ENCODE measurements around the gene TSPAN9.
A peak's percentile ranks its signal among the peaks of the same experiment; 100 is the strongest.

DNA sequence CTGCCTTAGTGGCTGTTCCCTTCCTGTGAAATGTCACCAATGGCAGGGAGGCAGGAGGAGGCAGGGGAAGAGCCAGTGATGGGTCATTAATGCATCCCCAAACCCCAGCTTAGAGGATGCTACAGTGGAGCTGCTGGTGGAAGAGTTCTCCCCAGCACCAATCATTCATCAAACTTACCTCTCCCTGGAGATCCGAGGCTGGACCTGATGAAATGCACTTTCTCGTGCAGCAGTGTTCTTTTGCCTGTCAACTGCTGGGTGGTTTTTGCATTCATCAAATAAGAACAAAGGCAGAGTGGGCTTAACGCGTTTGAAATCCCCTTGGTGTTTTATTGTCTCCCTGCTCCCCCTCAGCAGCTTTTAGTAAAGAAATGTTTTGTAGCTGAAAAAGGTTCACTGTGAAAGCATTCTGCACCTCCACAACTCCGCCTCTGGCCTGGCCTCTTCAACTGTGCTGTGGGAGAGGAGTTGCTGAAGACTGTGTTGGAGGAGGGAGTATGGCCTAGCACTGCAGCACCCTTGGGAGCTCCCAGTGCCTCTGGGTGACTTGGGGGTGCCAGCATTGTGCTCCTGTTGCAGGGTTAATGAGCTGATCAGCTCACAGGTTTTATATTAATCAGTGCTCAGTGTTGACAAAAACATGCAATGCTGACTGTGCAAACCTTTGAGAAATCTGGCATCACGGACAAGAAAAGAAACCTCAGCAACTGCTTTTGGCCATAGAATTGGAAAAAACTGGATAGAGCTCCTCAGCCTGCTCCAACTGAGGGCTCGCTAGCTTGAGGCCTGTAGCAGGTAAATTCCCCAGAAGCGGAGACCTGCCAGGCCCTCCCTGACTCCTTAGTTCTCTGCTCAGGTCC lies 14.4 kb downstream of the TSPAN9 start:
- TF ChIP-seq, protein P1, sequence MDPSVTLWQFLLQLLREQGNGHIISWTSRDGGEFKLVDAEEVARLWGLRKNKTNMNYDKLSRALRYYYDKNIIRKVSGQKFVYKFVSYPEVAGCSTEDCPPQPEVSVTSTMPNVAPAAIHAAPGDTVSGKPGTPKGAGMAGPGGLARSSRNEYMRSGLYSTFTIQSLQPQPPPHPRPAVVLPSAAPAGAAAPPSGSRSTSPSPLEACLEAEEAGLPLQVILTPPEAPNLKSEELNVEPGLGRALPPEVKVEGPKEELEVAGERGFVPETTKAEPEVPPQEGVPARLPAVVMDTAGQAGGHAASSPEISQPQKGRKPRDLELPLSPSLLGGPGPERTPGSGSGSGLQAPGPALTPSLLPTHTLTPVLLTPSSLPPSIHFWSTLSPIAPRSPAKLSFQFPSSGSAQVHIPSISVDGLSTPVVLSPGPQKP (IDR thresholded peaks at IDR 0.05; ENCODE audit: low read depth, low read length) = no peak
- TF ChIP-seq CHD2 (IDR thresholded peaks at IDR 0.05; ENCODE audit: low read length, partially characterized antibody) (no peak), MAFK (IDR thresholded peaks at IDR 0.05; ENCODE audit: partially characterized antibody) (peak; percentile 55), MAZ (IDR thresholded peaks at IDR 0.05; ENCODE audit: borderline replicate concordance, low read depth, low read length) (no peak), NPAS2 (CRISPR knock-in tag; IDR thresholded peaks at IDR 0.05; ENCODE audit: borderline replicate concordance) (no peak), EHMT2 (IDR thresholded peaks at IDR 0.05; ENCODE audit: low read depth) (no peak)
- TF ChIP-seq, protein P2, sequence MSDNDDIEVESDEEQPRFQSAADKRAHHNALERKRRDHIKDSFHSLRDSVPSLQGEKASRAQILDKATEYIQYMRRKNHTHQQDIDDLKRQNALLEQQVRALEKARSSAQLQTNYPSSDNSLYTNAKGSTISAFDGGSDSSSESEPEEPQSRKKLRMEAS (IDR thresholded peaks at IDR 0.05) = no peak
- TF ChIP-seq, protein P3, sequence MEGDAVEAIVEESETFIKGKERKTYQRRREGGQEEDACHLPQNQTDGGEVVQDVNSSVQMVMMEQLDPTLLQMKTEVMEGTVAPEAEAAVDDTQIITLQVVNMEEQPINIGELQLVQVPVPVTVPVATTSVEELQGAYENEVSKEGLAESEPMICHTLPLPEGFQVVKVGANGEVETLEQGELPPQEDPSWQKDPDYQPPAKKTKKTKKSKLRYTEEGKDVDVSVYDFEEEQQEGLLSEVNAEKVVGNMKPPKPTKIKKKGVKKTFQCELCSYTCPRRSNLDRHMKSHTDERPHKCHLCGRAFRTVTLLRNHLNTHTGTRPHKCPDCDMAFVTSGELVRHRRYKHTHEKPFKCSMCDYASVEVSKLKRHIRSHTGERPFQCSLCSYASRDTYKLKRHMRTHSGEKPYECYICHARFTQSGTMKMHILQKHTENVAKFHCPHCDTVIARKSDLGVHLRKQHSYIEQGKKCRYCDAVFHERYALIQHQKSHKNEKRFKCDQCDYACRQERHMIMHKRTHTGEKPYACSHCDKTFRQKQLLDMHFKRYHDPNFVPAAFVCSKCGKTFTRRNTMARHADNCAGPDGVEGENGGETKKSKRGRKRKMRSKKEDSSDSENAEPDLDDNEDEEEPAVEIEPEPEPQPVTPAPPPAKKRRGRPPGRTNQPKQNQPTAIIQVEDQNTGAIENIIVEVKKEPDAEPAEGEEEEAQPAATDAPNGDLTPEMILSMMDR (IDR thresholded peaks at IDR 0.05) = no peak
- TF ChIP-seq, protein P4, sequence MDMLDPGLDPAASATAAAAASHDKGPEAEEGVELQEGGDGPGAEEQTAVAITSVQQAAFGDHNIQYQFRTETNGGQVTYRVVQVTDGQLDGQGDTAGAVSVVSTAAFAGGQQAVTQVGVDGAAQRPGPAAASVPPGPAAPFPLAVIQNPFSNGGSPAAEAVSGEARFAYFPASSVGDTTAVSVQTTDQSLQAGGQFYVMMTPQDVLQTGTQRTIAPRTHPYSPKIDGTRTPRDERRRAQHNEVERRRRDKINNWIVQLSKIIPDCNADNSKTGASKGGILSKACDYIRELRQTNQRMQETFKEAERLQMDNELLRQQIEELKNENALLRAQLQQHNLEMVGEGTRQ (IDR thresholded peaks at IDR 0.05) = no peak
